Measurements from ENCODE around the gene PLCD3.
"Not testable (repeated sequence)": the region's sequence is repeated elsewhere in the genome, so short reads cannot be mapped to it uniquely, and the experiment has no call there.

PLCD3 gene

DNA sequence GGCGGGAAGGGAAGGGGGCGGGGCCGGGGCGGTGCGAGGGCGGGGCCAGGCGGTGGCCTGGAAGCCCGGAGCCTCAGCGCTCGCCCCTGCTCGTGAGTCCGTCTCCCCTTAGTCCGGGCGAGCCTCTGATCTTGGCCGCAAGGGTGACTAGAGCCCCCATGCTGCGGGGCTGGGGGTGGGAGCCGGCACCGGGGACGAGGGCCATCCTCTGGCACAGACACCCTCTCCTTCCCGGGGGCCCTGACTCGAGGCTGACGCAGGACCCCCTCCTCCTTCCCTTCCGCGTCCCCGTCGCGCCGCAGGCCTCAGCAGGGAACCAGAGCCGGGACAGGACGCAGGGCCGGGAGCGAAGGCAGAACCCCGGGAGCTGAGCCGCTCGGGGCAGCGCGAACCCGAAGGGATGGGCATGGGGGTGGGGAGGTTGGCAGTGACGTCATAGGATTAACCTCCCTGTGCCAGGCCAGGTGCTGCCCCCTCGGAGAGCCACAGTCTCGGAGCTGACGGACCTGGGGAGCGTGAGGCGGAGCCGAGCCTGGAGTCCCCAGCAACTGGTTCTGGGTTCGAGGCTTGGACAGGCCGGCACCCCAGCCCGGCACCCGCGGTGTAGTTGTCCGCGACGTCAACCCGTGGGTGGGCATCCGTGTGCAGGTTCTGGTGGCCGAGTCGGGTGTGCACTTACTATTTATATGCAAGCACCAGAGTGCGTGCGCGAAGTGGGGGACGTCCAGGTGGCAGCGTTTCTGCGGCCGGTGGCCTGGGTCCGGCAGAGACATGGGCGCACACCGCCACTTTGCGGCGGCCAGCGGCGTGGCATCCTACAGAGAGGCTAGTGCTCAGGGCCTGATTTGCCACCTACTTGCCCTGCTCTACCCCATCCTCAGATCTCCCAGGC, 503 bp upstream of the PLCD3 start:
- peak; percentile 56 for DNase-seq (ENCODE audit: low read depth)

DNA sequence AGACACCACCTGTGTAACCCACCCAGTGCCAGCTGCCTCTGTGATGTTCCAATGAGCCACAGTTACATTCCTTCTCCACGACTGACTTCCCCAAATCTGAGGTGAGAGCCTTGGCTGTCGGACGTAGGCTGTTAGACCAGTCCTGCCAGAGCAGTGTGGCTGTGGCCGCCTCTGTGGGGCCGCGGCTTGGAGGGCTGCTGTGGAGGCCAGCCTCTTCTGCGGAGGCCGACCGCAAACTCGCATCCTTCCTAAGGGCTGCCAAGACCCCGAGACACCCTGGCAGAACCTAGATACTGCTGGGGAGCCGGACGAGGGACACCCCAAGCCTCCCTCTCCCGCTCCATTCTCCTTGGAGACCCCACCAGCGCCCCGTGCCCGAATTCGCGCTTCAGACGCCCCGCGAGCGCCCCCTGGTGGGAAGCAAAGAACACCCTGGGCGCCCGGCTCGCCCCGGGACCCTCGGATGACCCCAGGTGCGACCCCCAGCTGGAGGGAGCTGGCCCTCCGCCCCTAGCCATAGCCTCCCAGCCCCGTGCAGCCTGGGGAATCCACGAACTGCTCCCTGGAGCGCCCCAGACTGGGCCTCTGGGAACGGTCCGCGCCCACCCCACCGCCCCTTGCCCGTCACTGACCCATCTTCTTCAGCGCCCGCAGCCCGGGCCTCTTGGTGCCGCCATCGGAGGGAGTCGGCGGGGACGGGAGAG, 547 bp downstream of the PLCD3 start:
- DNase-seq (ENCODE audit: low read depth), result no peak

DNA sequence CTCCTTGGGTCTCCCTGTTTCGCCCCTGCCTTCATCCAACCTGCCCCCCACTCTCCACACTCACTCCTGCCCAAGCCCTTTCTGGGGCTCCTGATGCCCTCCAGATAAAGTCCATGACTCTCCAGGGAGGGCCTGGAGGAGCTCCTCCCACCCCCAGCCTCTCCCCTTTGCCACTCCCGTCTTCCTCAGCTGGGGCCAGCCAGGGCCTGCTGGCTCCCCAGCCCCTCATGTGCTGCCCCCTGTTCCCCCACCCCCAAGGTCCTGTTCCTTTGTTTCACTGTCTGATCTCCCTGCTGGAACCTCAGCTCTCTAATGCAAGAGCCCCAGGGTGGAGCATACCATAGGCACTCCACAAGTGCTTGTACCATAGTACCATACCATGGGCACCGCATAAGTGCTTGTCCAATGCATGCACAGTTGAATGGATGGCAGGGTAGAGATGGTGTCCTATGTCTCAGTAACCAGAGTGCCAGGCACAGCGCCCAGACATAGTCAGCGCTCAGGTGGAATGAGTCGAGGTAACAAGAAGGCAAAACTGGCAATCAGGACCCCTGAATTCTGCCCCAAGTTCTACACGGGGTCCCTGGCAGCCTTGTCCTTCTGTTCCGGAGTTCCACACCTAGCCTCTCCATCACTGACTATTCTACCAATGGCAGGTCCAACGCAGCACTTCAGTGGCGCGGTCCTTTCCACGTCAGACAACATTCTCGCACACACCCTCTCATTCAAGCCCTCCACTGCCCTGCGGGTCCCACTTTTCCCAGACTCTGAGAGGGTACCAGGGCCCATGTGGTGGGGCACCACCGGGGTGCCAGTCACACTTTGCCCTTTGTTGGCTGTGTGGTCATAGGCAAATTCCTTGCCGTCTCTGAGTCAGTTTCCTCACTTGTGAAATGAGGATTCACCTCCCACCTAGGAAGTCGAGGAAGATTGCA, 1.4 kb downstream of the PLCD3 start:
- DNase-seq (ENCODE audit: low read depth), result no peak

DNA sequence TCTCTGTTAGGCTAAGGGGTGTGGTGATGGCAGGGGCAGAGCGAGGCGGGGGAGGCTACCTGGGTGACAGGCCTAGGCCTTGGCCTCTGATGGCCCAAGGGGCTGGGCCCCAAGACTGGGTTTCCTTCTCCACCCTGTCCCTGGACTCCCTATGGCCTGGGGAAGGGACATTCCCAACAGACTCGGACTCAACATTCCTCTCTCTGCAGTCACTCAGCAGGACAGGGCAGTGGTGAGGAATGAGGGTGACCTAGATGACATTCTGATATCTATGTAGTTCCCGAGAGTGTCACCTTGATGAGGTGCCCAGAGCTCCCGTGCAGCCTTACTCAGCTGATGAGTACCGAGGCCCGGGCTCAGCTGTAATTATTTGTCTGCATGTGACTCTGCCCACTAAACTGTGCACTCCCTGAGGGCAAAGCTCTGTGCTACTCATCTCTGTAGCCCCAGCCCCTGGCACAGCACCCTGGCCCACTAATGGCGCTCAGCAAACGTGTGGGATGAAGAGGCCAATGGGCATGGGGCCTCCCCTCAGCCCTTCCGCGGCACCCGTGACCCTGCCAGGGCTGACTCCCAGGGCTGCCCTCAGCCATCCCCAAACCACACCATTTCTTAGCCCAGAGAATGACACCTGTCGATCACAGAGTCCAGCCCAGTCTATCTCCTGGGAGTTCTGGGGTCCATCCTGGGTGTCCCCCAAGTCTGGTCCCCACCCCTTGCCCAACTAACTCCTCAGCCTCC, 2.2 kb downstream of the PLCD3 start:
- DNase-seq (ENCODE audit: low read depth), result no peak

DNA sequence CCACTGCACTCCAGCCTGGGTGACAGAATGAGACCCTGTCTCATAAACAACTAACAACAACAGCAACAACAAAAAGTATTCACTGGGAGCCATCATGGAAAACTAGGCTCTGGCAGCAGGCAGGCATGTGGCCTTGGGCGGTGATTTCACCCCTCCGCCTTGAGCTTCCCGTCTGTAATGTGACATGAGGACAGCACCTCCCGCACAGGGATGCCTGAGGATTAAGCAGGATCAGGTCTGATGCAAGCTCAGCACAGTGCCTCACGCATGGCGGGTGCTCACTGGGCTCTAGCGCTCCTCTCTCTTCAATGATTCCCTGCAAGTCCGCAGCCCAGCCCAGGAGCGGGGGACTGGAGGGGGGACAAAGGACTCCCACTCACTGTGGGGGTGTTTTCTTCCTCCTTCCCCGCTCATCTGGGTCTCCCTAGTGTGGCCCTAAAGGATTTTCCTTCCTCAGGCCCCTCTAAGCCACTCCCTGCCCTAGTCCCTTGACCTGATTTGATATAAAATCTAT, 2.8 kb downstream of the PLCD3 start:
- DNase-seq (ENCODE audit: low read depth), result no peak

DNA sequence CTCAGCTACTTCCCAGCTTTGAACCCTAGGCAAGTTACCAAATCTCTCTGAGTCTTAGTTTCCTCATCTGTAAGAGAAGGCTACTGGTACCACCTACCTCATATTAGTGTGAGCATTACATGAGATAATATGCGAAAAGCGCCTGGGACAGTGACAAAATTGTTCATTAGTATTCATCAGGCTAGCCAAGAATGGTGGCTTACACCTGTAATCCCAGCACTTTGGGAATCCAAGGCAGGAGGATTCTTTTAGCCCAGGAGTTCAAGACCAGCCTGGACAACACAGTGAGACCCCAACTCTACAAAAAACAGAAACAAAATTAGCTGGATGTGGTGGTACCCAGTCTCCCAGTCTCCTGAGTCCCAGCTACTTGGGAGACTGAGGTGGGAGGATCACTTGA, 3.3 kb downstream of the PLCD3 start:
- DNase-seq (ENCODE audit: low read depth), result no peak

DNA sequence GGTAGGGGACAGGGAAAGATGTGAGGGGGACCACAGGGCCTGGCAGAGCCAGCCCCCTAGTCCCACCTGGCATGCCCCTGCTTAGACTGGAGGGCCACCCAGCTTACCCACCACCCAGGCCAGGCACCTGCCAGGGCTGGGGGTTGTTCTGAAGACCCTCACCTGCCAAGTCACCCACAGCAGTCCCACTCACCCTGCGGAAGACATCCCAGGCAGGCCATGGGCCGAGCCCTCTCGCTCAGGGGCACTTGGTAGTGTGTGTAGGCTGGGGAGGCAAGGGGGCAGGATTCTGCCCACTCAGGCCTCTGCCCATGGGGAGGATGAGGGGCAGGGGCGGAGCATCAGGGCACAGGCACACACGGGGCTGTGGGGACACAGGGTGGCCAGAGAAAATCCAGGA, 4.0 kb downstream of the PLCD3 start:
- DNase-seq (ENCODE audit: low read depth), result no peak

DNA sequence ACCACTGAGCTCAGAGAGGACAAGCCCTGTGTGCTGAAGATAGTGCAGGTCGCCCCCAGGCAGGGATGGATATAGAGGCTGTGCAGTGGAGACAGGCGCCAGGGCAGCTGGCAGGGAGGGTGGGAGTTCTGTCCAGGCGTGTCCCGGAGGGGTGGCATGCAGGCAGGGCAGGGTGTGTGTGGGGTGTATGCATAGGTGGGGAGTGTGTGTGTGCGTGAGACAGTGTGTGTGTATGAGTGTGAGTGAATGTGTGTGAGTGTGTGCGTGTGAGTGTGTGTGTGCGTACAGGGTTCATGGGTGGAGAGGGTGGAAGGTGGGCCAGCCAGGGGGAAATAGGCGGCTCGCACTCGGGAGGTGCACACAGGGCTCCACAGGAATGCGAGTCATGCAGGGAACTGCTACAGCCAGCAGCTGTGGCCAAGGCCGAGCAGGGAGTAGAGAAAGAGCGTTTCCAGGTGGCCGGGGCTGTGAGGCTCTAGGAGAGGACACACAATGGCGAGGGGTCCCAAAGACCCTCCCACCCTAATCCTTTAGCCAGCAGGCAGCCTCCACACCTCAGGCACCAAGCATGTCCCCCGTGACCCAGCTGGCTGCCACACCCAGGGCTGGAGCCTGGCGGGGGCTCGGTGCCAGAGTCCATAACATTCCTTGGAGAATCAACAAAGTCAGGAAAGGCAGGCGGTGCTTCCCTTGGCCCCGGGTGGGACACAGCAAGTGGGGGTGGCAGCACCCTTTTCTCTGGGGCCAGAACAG, 4.6 kb downstream of the PLCD3 start:
- no peak for DNase-seq (ENCODE audit: low read depth)

DNA sequence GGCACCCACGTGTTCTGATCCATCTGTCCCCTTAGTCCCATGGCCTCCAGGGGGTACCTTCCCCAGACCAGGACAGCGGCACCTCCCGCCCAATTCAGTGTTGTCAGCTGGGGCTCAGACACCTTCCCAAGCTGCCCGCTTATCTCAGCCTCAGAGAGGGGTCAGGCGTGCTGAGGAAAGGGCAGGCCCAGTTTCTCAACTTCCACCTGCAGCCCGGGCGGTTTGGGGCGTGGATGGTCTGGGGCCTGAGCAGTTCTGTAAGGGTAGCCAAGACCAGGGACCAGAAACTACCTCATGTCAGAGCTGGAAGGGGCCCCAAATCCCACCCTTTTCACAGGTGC, 5.1 kb downstream of the PLCD3 start:
- no peak for DNase-seq (ENCODE audit: low read depth)

DNA sequence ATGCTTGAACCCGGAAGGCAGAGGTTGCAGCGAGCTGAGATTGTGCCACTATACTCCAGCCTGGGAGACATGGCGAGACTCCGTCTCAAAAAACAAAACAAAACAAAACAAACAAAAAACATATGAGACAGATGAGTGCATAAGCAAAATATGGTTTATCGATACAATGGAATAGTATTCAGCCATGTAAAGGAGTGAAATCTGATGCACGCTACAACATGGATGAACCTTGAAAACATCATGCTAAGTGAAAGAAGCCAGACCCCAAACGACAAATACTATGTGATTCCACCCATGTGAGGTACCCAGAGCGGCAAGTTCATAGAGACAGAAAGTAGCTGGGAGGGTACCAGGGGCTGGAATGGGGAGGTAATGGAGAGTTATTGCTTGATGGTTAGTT, 6.8 kb downstream of the PLCD3 start:
- DNase-seq (ENCODE audit: low read depth), result no peak

DNA sequence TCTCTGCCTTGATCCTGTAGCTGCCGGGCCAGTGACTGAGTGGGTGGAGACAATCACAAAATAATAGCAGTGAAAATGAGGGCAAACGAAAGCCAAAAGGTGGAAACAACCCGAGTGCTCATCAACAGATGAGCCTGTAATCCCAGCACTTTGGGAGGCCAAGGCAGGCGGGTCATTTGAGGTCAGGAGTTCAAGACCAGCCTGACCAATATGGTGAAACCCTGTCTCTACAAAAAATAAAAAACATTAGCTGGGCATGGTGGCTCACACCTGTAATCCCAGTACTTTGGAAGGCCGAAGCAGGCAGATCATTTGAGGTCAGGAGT, 7.6 kb downstream of the PLCD3 start:
- DNase-seq (ENCODE audit: low read depth), result not testable (repeated sequence)

DNA sequence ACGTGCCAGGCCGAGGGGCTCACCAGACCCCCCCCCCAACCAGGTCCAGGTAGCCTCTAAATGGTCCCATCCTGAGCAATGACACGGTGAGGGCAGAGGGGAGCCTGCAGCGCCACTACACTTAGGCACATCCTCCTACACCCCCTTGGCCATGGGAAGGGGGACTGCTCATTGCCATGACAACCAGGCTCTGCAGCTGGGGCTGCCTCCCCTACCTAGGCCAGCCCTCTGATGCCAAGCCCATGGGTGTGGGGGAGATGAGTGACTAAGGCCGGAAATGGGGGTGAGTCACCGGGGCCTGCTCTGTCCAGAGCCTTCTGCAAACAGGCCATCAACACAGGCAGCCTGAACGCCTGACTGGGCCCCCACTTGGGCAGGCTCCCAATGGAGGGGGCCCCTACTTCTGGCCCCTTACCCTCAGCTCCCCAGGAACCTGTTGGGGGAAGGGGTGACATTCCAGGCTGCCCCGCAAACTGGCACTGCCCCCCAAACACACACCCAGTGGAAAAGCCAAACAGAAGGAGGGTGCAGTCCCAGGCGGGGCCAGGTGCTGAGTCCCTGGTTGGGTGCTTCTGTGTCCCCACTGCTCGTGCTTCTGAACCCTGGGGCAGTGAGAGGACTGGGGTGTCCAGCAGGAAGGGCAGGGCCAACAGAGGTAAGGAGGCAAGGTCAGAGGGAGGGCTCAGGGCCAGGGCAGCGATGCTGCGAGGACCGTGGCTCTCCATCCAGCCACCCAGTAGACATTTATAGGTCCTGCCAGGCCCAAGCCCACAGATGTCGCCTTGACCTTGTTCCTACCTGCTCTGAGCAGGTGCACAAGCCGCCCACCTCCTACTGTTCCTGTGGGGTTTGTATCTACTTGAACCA, 8.2 kb downstream of the PLCD3 start:
- peak; percentile 24 for DNase-seq (ENCODE audit: low read depth)

DNA sequence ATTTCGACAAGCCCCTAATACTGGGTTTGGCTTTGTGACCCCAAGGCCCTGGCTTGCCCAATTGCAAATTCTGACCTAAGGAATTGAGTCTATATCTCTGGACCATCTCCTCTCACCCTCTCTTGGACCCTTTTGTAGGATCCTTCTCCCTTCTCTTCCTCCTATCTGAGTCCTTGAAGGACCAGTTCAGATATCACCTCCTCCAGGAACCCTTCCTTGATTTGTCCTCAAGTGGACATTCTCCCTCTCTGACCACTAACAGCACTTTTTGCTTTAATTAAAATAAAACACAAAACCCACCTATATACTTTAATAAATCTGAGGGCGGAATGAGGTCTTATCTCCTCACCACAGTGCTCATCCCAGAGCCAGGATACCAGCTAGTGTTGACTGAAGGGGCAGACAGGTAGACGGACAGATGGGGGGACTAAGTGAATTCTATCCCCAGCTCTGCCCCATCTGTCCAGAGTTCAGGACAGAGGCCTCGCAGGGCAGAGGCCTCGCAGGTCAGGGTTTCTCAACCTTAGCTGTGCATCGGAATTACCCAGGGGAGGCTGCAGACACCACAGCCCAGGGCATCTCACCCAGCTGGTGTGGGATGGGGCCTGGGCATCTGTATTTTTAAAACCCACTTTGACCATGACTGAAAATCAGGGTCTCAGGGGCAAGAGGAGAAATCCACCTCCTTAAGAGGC, 9.1 kb downstream of the PLCD3 start:
- no peak for DNase-seq (ENCODE audit: low read depth)

DNA sequence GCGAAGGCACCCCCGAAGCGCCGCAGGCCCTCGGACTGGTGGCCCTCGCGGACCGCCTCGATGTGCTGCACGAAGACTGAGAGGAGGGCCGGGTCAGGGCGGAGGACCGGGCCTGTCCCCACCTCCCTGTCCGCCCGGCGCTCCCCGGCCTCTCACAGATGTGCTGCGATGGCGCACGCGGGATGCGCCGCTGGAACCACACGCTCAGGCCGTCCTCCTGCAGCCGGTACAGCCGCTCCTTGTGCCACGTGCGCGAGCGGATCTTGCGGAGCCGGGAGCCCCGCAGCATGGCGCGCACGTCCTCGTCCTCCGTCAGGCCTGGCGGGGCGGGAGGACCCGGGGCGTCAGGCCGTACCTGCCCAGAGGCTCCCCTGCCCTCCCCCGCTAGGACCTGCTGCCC, 11.3 kb downstream of the PLCD3 start:
- no peak for DNase-seq (ENCODE audit: low read depth)

DNA sequence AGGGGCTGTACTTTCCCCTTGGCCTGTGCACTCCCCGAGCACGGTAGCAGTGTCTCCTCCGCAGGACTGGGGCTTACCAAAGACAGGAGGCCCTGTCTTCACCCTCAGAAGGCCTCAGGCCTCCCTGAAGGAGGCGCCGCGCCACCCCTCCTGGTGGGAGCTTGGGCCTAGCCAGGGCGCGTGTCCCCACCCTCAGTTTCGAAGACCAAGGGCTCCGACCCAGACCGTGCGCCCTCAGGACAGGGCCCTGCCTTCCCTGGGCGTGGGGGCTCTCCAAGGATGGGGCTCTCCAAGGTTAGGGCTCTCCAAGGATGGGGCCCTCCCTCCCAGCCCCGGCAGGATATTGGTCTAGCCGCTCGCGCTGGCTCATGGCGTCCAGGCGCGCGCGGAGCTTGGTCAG, 11.8 kb downstream of the PLCD3 start:
- no peak for DNase-seq (ENCODE audit: low read depth)

DNA sequence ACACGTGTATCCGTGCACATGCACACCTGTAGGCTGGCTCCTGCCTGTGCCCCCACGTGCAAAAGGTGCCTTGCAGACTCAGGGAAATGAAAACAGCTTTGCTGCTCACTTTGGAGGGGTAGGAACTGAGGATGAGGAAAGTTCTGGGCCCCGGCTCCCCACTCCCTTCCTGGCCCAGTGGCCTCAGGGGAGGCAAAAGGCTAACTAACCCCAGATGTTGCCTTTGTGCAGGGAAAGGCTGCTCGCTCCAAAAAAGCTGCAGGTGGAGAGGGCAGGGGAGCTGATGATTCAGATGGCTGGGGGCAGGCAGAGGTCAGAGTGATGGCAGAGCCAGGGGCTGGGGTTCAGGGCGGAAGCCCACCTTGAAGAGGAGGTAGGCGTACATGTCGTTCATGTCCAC, 12.4 kb downstream of the PLCD3 start:
- no peak for DNase-seq (ENCODE audit: low read depth)

DNA sequence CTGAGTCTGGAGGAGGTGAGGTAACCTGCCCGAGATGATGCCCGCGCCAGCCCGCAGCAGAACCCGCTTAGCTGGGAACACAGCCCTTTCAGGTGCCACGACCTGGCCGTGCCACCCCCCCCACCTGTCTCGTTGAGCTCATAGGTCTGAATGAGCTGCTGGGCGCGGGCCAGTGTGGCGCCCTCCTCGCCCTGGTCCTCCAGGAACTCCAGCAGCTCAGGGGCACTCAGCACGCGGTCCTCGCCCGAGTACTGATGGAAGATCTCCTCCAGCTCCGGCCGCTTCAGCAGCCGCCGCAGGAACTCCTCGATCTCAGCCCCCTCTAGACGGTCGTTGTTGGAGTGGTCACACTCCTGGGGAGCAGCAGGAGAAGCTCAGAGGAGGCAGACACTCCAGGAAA, 13.6 kb downstream of the PLCD3 start:
- DNase-seq (ENCODE audit: low read depth), result no peak

DNA sequence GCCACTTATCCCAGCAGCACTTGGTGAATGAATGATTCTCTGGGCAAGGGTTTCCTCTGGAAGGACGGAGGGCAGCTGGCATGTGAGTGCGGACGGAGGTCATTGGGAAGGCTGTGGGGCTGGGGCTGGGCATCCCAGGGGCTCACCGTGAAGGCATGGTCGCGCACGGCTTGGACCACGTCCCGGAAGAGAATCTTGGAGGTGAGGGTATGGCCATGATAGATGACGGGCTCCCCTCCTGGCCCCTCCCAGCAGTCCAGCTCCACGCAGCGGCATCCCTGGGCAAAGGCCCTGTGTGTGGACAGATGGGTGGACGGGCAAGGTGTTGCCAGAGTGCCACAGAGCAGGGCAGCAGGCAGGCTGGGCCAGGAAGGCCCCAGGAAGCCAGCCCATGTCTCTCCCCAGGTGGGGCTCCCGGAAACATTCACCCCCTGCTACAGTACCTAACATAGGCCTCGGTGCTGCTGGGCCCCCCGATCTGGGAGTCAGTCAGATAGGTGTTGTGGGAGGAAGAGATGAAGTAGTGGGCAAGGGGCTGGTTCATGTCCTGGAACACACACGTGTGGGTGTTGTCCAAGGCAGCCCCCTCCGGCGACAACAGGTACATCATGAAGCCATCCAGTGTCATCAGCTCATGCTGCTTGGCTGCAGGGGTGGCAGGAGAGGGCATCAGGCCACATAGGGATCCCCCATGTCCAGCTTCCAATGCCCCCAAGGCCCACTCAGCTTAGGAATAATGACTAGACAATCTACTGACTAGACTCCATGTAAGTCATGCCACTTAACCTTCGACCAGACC, 14.3 kb downstream of the PLCD3 start:
- no peak for DNase-seq (ENCODE audit: low read depth)

DNA sequence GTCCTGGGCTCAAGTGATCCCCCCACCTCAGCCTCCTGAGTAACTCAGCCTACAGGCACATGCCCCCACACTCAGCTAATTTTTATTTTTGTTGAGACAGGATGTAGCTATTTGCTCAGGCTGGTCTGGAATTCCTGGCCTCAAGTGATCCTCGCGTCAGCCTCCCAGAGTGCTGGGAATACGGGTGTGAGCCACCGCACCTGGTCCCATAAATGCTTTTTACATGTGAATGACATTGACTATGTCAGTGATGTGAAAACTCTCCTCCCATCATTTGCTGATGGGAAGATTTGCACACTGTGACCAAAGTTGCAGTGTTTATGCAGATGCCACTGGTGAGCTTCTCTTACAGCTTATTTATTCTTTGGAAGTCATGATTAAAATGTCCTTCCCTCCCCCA, 15.0 kb downstream of the PLCD3 start:
- DNase-seq (ENCODE audit: low read depth), result no peak

All from T-helper 22 cell (primary cell).